Activated CD4-positive, alpha-beta T cell treated with anti-CD3 and anti-CD28 coated beads, Interleukin-2, amount 10 ng/mL, durations not matched to agents 7 days and 5 days (primary cell): Measurements from ENCODE around the gene LFNG. TPM values are rescaled to one million over a fixed set of nuclear protein-coding genes. Genes with fewer than 3 reads are reported as not detected.

Source experiments
- CTCF ChIA-PET: fragments of 350-600 bp; sonication (Branson Sonifier 250); formaldehyde crosslinking; loops from one replicate; lab custom pipeline; 2021; ENCODE audit warnings: antibody characterized with exemption; lab: Charles Lee
- POLR2A ChIA-PET: fragments of 350-600 bp; sonication (Branson Sonifier 250); formaldehyde crosslinking; loops from one replicate; lab custom pipeline; 2021; ENCODE audit warnings: antibody characterized with exemption; lab: Charles Lee
- DNase-seq: peaks from one replicate; pipeline ENCODE4 v3.0.0-alpha.2; 2020
- H3K27ac Mint-ChIP-seq: one replicate; pipeline ENCODE4 v1.8.0; 2021; ENCODE audit warnings: mild to moderate bottlenecking, moderate library complexity, mixed read lengths
- H3K27me3 Mint-ChIP-seq: one replicate; pipeline ENCODE4 v1.8.0; 2021; ENCODE audit warnings: mixed read lengths
- H3K36me3 Mint-ChIP-seq: one replicate; pipeline ENCODE4 v1.8.0; 2021; ENCODE audit warnings: low read depth, mixed read lengths
- H3K4me1 Mint-ChIP-seq: one replicate; pipeline ENCODE4 v1.8.0; 2021; ENCODE audit warnings: mixed read lengths
- H3K4me3 Mint-ChIP-seq: one replicate; pipeline ENCODE4 v1.8.0; 2021; ENCODE audit warnings: mild to moderate bottlenecking, moderate library complexity, mixed read lengths
- H3K9me3 Mint-ChIP-seq: one replicate; pipeline ENCODE4 v1.8.0; 2021; ENCODE audit warnings: mixed read lengths
- total RNA-seq, 2 experiments: library from RNA; stranded (reverse); gene quantifications; one replicate each; pipeline ENCODE4 v1.2.3, GENCODE V29; 2021

The LFNG gene
- total RNA-seq, 2 experiments from 2014 or later: 93.3 to 109 TPM

DNA sequence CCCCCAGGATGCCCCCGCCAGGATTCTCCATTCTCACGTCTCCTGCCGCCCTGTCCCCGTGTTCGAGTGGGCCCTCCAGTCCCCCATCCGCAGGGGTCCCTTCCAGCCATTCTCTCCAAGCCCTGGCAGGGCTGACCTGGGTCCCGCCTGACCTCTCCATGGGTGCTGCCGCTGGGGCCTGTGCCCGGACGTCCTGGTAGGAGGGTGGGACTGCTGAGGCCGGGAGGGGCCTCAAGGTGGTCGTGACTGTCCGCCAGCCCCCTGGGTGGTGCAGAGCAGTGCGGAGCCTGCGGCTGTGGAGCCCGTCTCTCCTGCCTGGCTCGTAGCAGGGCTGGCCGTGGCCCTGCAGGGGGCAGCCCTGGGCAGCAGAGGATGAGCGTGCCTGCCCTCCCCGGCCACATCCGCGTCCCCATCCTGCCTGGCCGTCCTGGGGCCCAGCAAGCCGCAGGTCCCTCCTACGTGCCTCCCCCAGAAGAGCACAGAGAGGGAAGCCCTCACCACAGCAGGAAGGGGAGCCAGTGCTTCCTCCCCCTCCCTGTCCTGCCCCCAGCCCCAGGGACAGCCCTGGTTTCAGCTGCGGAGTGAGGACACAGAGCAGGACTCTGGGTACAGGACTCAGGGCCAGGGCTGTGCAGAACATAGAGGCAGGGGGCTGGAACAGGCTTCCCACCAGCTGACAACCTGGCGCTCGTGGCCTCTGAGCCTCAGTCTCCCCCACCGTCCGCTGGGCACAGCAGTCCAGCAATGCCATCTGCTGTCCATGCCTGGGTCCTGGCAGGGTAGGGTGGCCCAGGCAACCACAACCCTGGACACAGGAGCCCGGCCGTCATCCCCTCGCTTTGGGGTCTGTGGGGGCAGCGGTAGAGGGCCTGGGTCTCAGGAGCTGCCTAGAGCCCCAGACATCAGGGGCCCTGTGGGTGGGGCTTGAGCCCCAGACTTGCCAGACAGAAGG lies 41.9 kb upstream of the LFNG start:
- Mint-ChIP-seq H3K27ac (no peak overlapping the region), H3K36me3 (no peaks in the 10 kb centered on the region), H3K4me3 (no peak overlapping the region), H3K27me3 (no peaks in the 10 kb centered on the region), H3K4me1 (peaks cover 11% of the 10 kb centered on the region), H3K9me3 (peaks cover 3% of the 10 kb centered on the region)
- DNase-seq: peak; percentile 68
- POLR2A ChIA-PET: no interaction called here
- CTCF ChIA-PET: interaction anchor here (0.8 to 2.3 kb wide), 6 partner anchors 9 to 153 kb away, joined by 3 to 9 read pairs (median 4); no protein-coding TSS in a partner anchor

DNA sequence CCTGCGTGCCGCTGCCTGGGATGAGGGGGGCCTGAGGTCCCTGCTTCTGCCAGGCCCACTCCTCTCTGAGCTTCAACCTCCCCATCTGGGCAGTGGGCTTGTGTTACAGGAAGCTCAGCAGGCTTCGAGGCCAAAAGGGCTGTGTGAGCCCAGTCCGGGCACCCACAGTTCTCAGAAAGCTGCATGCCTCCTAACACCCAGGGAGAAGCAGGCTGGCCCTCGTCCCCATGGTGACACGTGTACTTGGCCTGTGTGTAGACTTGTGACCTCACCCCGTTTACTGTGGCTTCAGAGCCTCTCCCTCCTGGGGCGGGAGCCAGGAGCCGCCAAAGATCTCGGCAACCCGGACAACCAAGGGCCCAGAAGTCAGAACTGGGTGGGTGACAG lies 41.2 kb upstream of the LFNG start:
- ChIA-PET CTCF (interaction anchor here (0.8 to 2.3 kb wide), 5 partner anchors 9 to 33 kb away, joined by 3 to 9 read pairs (median 4); no protein-coding TSS in a partner anchor), POLR2A (no interaction called here)
- Mint-ChIP-seq H3K36me3 (peaks cover 2% of the 10 kb centered on the region), H3K4me3 (no peak overlapping the region), H3K27ac (no peak overlapping the region), H3K4me1 (peaks cover 11% of the 10 kb centered on the region), H3K27me3 (no peaks in the 10 kb centered on the region), H3K9me3 (peaks cover 7% of the 10 kb centered on the region)
- no peak for DNase-seq

DNA sequence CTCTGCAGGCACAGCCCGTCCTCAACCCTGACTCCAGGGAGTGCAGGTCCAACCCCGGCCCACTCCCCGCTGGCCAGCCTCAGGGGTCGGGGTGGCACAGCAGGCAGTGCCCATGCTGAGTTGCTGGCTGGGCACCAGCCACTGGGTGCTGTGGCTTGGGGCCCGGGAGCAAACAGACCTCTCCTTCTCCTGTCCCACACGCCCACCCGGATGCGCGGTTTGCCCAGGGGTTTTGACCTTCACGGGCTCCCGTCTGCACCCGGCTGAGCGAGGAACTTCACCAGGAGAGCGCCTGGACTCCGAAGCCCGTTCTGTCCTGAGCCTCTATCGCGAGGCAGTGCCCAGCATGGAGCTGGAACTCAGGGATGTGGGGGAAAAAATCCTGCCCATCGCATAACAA lies 40.8 kb upstream of the LFNG start:
- Mint-ChIP-seq H3K4me3 (no peak overlapping the region), H3K27ac (no peak overlapping the region), H3K9me3 (peaks cover 7% of the 10 kb centered on the region), H3K27me3 (no peaks in the 10 kb centered on the region), H3K4me1 (peaks cover 11% of the 10 kb centered on the region), H3K36me3 (peaks cover 2% of the 10 kb centered on the region)
- ChIA-PET CTCF (interaction anchor here (0.8 to 2.3 kb wide), 6 partner anchors 10 to 33 kb away, joined by 3 to 9 read pairs (median 4); no protein-coding TSS in a partner anchor), POLR2A (no interaction called here)
- DNase-seq: no peak

DNA sequence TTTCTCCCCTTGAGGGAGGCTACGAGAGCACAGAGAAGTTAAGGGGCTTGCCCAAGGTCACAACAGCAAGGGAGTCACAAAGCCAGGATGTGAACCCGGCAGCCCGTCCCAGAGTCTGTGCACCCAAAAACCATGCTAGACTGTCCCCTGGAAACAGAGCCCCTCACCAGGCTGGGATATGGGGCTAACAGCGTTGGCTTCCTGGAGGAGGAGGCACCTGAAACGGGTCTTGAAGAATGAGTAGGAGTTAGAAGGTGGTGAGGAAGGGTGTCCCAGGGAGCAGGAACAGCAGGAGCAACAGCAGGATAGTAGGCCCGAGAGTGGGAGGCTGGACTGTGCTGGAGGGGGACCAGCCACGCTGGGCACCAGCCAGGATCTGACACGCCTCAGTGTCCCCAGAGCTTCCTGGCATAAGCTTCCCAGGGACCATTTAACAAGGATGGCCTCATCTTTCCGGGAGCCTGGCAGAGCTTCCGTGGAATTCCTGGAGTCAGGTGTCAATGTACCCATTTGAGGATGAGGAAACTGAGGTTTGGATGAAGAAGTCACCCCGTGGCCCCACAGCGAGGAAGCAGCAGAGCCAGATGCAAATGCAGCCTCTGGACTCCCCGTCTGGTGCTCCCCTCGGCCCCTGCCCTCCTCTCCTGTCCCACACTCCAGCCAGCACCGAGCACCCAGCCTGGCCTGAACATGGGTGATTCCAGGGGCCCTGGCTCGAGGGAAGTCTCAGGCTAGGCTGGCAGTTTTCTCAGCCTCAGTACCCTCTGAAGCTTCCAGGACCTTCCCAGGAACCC lies 40.1 kb upstream of the LFNG start:
- H3K4me1 Mint-ChIP-seq: peaks cover 11% of the 10 kb centered on the region
- H3K27me3 Mint-ChIP-seq: no peaks in the 10 kb centered on the region
- no peak overlapping the region for H3K4me3 Mint-ChIP-seq
- ChIA-PET CTCF (interaction anchor here (1.1 to 2.3 kb wide), 5 partner anchors 10 to 232 kb away, joined by 3 to 9 read pairs (median 3); no protein-coding TSS in a partner anchor), POLR2A (interaction anchor here (0.5 kb wide), 1 partner anchor 27 kb away, joined by 6 read pairs; no protein-coding TSS in a partner anchor)
- H3K36me3 Mint-ChIP-seq: peaks cover 2% of the 10 kb centered on the region
- H3K9me3 Mint-ChIP-seq: peaks cover 7% of the 10 kb centered on the region
- DNase-seq: no peak
- peak overlapping the region; percentile 4 for H3K27ac Mint-ChIP-seq

DNA sequence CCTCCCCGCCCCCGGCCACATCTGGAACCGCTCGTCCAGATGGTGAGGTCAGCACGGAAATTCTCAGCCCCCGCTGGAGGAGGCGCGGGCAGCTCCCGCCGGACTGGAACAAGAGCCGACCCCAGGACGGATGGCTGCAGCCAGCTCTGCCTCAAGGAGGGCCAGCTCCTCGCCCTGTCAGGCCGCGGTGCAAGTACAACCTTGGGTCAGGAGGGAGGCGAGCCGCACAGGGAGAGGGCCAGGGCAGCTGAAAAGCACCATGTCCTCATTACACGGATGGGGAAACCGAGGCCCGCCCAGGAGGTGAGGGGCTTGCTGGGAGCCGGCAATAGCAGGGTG lies 39.5 kb upstream of the LFNG start:
- no peak for DNase-seq
- Mint-ChIP-seq H3K4me1 (peaks cover 11% of the 10 kb centered on the region), H3K27ac (no peak overlapping the region), H3K9me3 (peaks cover 7% of the 10 kb centered on the region), H3K27me3 (peaks cover 2% of the 10 kb centered on the region), H3K36me3 (peaks cover 2% of the 10 kb centered on the region), H3K4me3 (no peak overlapping the region)
- CTCF ChIA-PET: interaction anchor here (1.1 to 2.3 kb wide), 5 partner anchors 11 to 231 kb away, joined by 3 to 9 read pairs (median 3); no protein-coding TSS in a partner anchor
- POLR2A ChIA-PET: interaction anchor here (0.5 kb wide), 1 partner anchor 28 kb away, joined by 6 read pairs; no protein-coding TSS in a partner anchor

DNA sequence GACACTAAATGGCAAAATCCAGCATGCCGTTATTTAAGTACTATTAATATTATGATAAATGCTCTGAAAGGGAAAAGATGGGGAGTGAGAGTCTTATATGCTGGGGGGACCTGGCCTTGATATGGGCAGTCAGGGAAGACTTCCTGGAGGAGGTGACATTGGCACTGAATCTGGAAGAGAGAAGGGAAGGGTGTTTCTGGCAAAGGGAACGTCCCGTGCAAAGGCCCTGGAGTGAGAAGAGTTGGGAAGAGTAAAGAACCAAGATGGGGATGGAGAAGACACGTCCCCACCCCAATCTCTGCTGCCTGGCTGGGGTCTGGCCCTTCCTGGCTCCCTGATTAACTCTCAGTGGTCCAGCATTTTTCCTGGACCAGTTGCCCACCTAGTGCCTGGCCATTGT lies 38.4 kb upstream of the LFNG start:
- peaks cover 2% of the 10 kb centered on the region for H3K27me3 Mint-ChIP-seq
- ChIA-PET CTCF (interaction anchor here (1.6 kb wide), 1 partner anchor 229 kb away, joined by 3 read pairs; no protein-coding TSS in a partner anchor), POLR2A (interaction anchor here (0.7 kb wide), 1 partner anchor 28 kb away, joined by 3 read pairs; no protein-coding TSS in a partner anchor)
- no peak overlapping the region for H3K4me3 Mint-ChIP-seq
- no peak overlapping the region for H3K27ac Mint-ChIP-seq
- H3K36me3 Mint-ChIP-seq: peaks cover 2% of the 10 kb centered on the region
- H3K4me1 Mint-ChIP-seq: peaks cover 11% of the 10 kb centered on the region
- H3K9me3 Mint-ChIP-seq: peaks cover 7% of the 10 kb centered on the region
- DNase-seq: no peak

DNA sequence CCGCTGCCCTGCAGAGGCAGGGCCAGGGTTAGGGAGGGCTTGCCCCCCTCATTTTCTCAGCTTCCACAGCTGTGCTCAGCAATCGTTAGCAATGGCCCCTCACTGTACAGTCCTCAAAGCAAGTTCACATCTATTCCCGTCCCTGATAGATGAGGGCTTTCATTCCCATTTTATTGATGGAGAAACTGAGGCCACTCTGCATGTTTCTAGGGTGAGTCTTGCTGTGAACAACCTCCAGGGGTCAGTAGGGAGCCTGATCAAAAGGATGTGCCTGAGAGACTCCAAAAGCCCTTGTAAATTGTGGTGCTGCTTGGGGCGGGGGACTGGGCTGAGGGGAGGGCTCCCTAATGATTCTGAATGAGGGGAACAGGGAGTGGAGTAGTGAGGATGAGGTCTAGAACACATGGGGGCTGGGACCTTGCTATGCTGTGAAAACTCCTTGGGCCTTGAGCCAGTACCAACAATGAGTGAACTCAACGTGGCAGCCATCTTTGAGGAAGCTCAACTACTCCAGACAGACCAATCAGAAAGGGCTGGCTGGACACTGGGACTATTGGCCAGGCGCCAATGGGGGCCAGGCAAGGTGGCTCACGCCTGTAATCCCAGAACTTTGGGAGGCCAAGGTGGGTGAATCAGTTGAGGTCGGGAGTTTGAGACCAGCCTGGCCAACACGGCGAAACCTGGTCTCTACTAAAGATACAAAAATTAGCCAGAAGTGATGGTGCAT lies 36.7 kb upstream of the LFNG start:
- no peak for DNase-seq
- Mint-ChIP-seq H3K4me3 (no peak overlapping the region), H3K4me1 (peaks cover 6% of the 10 kb centered on the region), H3K36me3 (peaks cover 2% of the 10 kb centered on the region), H3K27ac (no peak overlapping the region), H3K27me3 (peaks cover 2% of the 10 kb centered on the region), H3K9me3 (peaks cover 7% of the 10 kb centered on the region)
- ChIA-PET CTCF (interaction anchor here (0.9 kb wide), 1 partner anchor 14 kb away, joined by 3 read pairs; no protein-coding TSS in a partner anchor), POLR2A (no interaction called here)

DNA sequence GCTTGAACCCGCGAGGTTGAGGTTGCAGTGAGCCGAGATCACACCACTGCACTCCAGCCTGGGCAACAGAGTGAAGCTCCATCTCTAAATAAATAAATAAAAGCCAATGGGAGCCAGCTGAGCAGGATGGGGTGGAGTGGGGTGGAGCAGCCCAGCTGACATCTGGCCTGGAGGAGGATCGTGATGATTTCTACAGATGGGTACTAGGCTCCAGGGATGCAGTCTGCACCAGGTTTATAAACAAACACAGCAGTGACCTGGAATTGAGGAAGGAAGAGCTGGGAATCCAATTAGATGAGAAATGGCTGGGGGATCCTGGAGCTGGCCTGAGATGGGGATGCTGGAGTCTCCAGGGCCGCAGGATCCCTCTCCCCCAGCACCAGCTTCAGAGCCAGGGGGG lies 36.1 kb upstream of the LFNG start:
- Mint-ChIP-seq H3K36me3 (peaks cover 2% of the 10 kb centered on the region), H3K9me3 (peaks cover 7% of the 10 kb centered on the region), H3K4me3 (no peak overlapping the region), H3K4me1 (peaks cover under 1% of the 10 kb centered on the region), H3K27ac (no peak overlapping the region), H3K27me3 (peaks cover 2% of the 10 kb centered on the region)
- CTCF ChIA-PET: interaction anchor here (0.8 to 0.9 kb wide), 2 partner anchors 13 to 15 kb away, joined by 3 read pairs; no protein-coding TSS in a partner anchor
- POLR2A ChIA-PET: no interaction called here
- DNase-seq: no peak

DNA sequence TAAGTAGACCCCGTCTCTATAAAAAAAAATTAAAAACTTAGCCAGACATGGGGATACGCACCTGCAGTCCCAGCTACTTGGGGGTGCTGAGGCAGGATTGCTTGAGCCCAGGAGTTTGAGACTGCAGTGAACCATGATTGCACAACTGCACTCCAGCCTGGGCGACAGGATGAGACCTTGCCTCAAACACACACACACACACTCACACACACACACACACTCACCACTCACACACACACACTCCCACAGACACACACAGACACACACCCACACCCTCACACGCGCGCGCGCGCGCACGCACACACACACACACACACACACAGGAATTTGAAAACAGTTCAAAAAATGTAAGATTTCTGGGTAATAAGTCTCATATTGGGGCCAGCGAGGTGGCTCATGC lies 34.7 kb upstream of the LFNG start:
- Mint-ChIP-seq H3K4me3 (no peak overlapping the region), H3K36me3 (peaks cover 2% of the 10 kb centered on the region), H3K9me3 (peaks cover 7% of the 10 kb centered on the region), H3K27me3 (peaks cover 2% of the 10 kb centered on the region), H3K27ac (peak overlapping the region; percentile 54), H3K4me1 (no peaks in the 10 kb centered on the region)
- POLR2A ChIA-PET: no interaction called here
- DNase-seq: no peak
- CTCF ChIA-PET: interaction anchor here (0.6 kb wide), 1 partner anchor 62 kb away, joined by 4 read pairs; no protein-coding TSS in a partner anchor

DNA sequence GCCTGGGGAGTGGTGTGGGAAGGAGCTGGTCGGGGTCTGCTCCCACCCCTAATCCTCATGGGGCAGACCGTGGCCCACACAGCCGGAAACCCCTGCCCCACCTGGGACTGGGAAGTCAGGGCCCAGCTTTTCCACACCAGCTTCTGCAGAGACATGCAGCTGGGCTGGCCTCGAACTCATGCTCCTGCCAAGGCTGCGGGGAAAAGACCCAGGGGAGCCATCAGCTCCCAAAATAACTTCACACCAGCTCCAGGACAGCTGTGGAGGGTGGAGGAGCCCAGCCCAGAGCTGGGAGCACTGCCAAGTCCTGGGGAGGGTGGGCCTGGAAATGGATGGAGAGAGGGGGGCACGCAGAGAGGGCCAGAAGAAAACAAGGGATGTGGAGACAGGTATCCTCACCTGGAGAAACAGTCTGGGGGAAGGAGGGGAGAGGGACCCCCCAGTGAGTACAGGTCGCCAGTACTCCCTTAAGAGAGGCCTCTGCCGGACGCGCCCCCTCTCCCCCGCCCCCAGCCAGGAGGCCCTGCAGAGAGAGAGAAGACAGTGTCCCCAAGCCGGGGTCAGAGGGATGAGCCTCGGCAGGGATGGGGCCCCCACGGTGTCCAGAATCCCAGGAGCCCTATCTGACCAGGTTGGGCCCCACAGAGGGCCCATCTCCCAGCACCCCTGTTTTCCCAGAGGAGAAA lies 31.8 kb upstream of the LFNG start:
- Mint-ChIP-seq H3K36me3 (peaks cover 2% of the 10 kb centered on the region), H3K27ac (no peak overlapping the region), H3K9me3 (peaks cover 4% of the 10 kb centered on the region), H3K4me3 (no peak overlapping the region), H3K4me1 (no peaks in the 10 kb centered on the region), H3K27me3 (peaks cover 2% of the 10 kb centered on the region)
- ChIA-PET CTCF (interaction anchor here (1.0 to 2.0 kb wide), 3 partner anchors 9 to 19 kb away, joined by 4 read pairs; no protein-coding TSS in a partner anchor), POLR2A (no interaction called here)
- no peak for DNase-seq

DNA sequence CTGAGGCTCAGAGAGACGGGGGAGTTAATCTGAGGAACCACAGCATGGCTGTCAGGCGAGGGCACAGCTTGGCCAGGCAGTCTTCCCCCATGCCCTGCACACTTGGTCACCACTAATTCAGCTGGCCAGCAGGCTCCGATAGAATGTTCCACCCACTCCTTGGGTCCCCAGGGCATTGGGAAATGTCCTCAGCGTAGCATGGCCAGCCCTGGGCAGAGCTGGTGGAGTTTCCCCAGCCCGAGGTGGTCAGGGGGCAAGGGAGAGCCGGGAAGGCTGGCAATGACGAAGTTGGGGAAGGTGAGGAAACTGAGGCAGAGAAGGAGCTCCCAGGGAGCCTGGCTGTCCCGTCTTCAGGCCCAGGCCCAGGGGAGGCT lies 31.3 kb upstream of the LFNG start:
- POLR2A ChIA-PET: interaction anchor here (0.7 kb wide), 1 partner anchor 124 kb away, joined by 3 read pairs; no protein-coding TSS in a partner anchor
- no peak overlapping the region for H3K4me3 Mint-ChIP-seq
- H3K4me1 Mint-ChIP-seq: no peaks in the 10 kb centered on the region
- H3K27me3 Mint-ChIP-seq: peaks cover 2% of the 10 kb centered on the region
- H3K9me3 Mint-ChIP-seq: no peaks in the 10 kb centered on the region
- DNase-seq: no peak
- no peaks in the 10 kb centered on the region for H3K36me3 Mint-ChIP-seq
- no peak overlapping the region for H3K27ac Mint-ChIP-seq
- CTCF ChIA-PET: interaction anchor here (1.0 to 2.0 kb wide), 3 partner anchors 10 to 19 kb away, joined by 4 read pairs; no protein-coding TSS in a partner anchor
